Trophoblast cell (in vitro differentiated cells and primary cell): ENCODE results near the gene C4orf46.

Experiments used
- DNase-seq, 2 donors: peaks; one replicate each; pipeline ENCODE4 v3.0.0-alpha.2; 2016
- H2AFZ ChIP-seq: 2 replicates; pipeline ENCODE4 v1.6.1; 2013; ENCODE audit warnings: low read length, moderate library complexity, mild to moderate bottlenecking; ENCODE audit not compliant: insufficient read depth, poor library complexity
- H2AK5ac ChIP-seq: 2 replicates; pipeline ENCODE4 v1.6.1; 2013; ENCODE audit warnings: mild to moderate bottlenecking, low read length
- H2BK120ac ChIP-seq: 2 replicates; pipeline ENCODE4 v1.6.1; 2013; ENCODE audit warnings: low read length, mild to moderate bottlenecking, moderate library complexity; ENCODE audit not compliant: insufficient read depth, poor library complexity
- H2BK12ac ChIP-seq: 2 replicates; pipeline ENCODE4 v1.6.1; 2013; ENCODE audit warnings: mild to moderate bottlenecking, low read length, moderate library complexity
- H2BK5ac ChIP-seq: 2 replicates; pipeline ENCODE4 v1.6.1; 2013; ENCODE audit warnings: low read length, low read depth, moderate library complexity, mild to moderate bottlenecking; ENCODE audit not compliant: poor library complexity
- H3K14ac ChIP-seq: 2 replicates; pipeline ENCODE4 v1.6.1; 2013; ENCODE audit warnings: mild to moderate bottlenecking, low read length
- H3K18ac ChIP-seq: 2 replicates; pipeline ENCODE4 v1.6.1; 2013; ENCODE audit warnings: mild to moderate bottlenecking, low read length
- H3K23ac ChIP-seq: 2 replicates; pipeline ENCODE4 v1.6.1; 2013; ENCODE audit warnings: low read length
- H3K27ac ChIP-seq: 2 replicates; pipeline ENCODE4 v1.5.1; 2013; ENCODE audit warnings: low read depth, mild to moderate bottlenecking, inconsistent platforms, low read length, moderate library complexity
- H3K27me3 ChIP-seq: 2 replicates; pipeline ENCODE4 v1.6.1; 2013; ENCODE audit warnings: inconsistent platforms, mild to moderate bottlenecking, low read length, moderate library complexity; ENCODE audit not compliant: insufficient read depth
- H3K36me3 ChIP-seq, 2 experiments: 1 replicate in 1 of 2; 2 replicates in 1 of 2; pipeline ENCODE4 v1.6.1; 2013; ENCODE audit warnings: low read length in 2 of 2, mild to moderate bottlenecking in 2 of 2, moderate library complexity in 1 of 2; ENCODE audit not compliant: insufficient read depth in 2 of 2, control insufficient read depth in 1 of 2
- H3K4ac ChIP-seq: 2 replicates; pipeline ENCODE4 v1.6.1; 2013; ENCODE audit warnings: low read depth, mild to moderate bottlenecking, low read length, moderate library complexity
- H3K4me1 ChIP-seq, 2 experiments: 1 replicate in 1 of 2; 2 replicates in 1 of 2; pipeline ENCODE4 v1.6.1; 2013; ENCODE audit warnings: low read length in 2 of 2, mild to moderate bottlenecking in 2 of 2, moderate library complexity in 1 of 2; ENCODE audit not compliant: insufficient read depth in 2 of 2, control insufficient read depth in 1 of 2
- H3K4me2 ChIP-seq: 2 replicates; pipeline ENCODE4 v1.6.1; 2013; ENCODE audit warnings: inconsistent platforms, mild to moderate bottlenecking, low read length, moderate library complexity
- H3K4me3 ChIP-seq: 2 replicates; pipeline ENCODE4 v1.5.1; 2013; ENCODE audit warnings: mild to moderate bottlenecking, low read depth, low read length, inconsistent platforms
- H3K79me1 ChIP-seq: one replicate; pipeline ENCODE4 v1.6.1; 2013; ENCODE audit warnings: low read length
- H3K79me2 ChIP-seq: 2 replicates; pipeline ENCODE4 v1.6.1; 2013; ENCODE audit warnings: low read length, mild to moderate bottlenecking; ENCODE audit not compliant: control insufficient read depth, insufficient read depth, poor library complexity
- H3K9ac ChIP-seq: 2 replicates; pipeline ENCODE4 v1.6.1; 2013; ENCODE audit warnings: mild to moderate bottlenecking, low read length
- H3K9me3 ChIP-seq: 2 replicates; pipeline ENCODE4 v1.6.1; 2013; ENCODE audit warnings: low read depth, mild to moderate bottlenecking, control low read depth, inconsistent platforms, low read length; ENCODE audit not compliant: insufficient read depth
- H4K12ac ChIP-seq: 2 replicates; pipeline ENCODE4 v1.6.1; 2013; ENCODE audit warnings: low read depth, mild to moderate bottlenecking, low read length, moderate library complexity
- H4K8ac ChIP-seq: 2 replicates; pipeline ENCODE4 v1.6.1; 2013; ENCODE audit warnings: low read depth, mild to moderate bottlenecking, low read length, moderate library complexity
- H4K91ac ChIP-seq: one replicate; pipeline ENCODE4 v1.6.1; 2013; ENCODE audit warnings: low read depth, mild to moderate bottlenecking, low read length, moderate library complexity
- WGBS: extraction: QIAGEN DNeasy Blood & Tissue Kit; methylation state at CpG from one replicate; pipeline ENCODE4 v1.1.7; 2013; ENCODE audit warnings: missing lambda C conversion rate; ENCODE audit not compliant: insufficient read length, insufficient coverage; ENCODE audit errors: extremely low coverage; 5-methylcytosine and 5-hydroxymethylcytosine counted together

Gene C4orf46

GRCh38 chr4:158644760-158645159, 26.9 kb downstream of the C4orf46 start:
- no peaks in the 10 kb centered on the region for H3K79me2 ChIP-seq
- H2BK120ac ChIP-seq, result no peak overlapping the region
- H3K4me2 ChIP-seq, result no peak overlapping the region
- no peaks in the 10 kb centered on the region for H3K9me3 ChIP-seq
- no peaks in the 10 kb centered on the region for H3K4me1 ChIP-seq
- H3K27ac ChIP-seq, result no peak overlapping the region
- no peak overlapping the region for H3K18ac ChIP-seq
- peak in 1 of 2 donors; percentile 34 for DNase-seq
- H3K9ac ChIP-seq, result no peak overlapping the region
- WGBS, result no CpG with 5 or more reads among the region's 3 CpGs
- H4K8ac ChIP-seq, result no peak overlapping the region
- H3K23ac ChIP-seq, result no peak overlapping the region
- no peak overlapping the region for H4K91ac ChIP-seq
- no peak overlapping the region for H2AK5ac ChIP-seq
- H3K14ac ChIP-seq, result no peak overlapping the region
- H3K4ac ChIP-seq, result no peak overlapping the region
- no peak overlapping the region for H2BK5ac ChIP-seq
- no peak overlapping the region for H2AFZ ChIP-seq
- no peak overlapping the region for H4K12ac ChIP-seq
- H3K4me3 ChIP-seq, result no peak overlapping the region
- no peaks in the 10 kb centered on the region for H3K79me1 ChIP-seq
- no peaks in the 10 kb centered on the region for H3K36me3 ChIP-seq
- H2BK12ac ChIP-seq, result no peak overlapping the region
- no peaks in the 10 kb centered on the region for H3K27me3 ChIP-seq

- Histone ChIP-seq H3K4me1 (no peaks in the 10 kb centered on the region), H3K36me3 (no peaks in the 10 kb centered on the region), H2BK12ac (no peak overlapping the region), H3K27me3 (no peaks in the 10 kb centered on the region), H4K91ac (no peak overlapping the region), H3K14ac (no peak overlapping the region), H3K23ac (no peak overlapping the region), H3K9ac (no peak overlapping the region), H3K79me1 (no peaks in the 10 kb centered on the region), H3K4ac (no peak overlapping the region), H3K18ac (no peak overlapping the region), H3K9me3 (no peaks in the 10 kb centered on the region), H2AK5ac (no peak overlapping the region), H2BK5ac (no peak overlapping the region), H4K12ac (no peak overlapping the region), H4K8ac (no peak overlapping the region), H3K79me2 (no peaks in the 10 kb centered on the region), H2AFZ (no peak overlapping the region), H3K27ac (no peak overlapping the region), H3K4me3 (no peak overlapping the region), H3K4me2 (no peak overlapping the region), H2BK120ac (no peak overlapping the region)
- WGBS, result no CpG with 5 or more reads among the region's 5 CpGs
- DNase-seq, result no peak
These were observed 27.3 kb downstream of the C4orf46 start for GRCh38 chr4:158644356-158644755.

DNA sequence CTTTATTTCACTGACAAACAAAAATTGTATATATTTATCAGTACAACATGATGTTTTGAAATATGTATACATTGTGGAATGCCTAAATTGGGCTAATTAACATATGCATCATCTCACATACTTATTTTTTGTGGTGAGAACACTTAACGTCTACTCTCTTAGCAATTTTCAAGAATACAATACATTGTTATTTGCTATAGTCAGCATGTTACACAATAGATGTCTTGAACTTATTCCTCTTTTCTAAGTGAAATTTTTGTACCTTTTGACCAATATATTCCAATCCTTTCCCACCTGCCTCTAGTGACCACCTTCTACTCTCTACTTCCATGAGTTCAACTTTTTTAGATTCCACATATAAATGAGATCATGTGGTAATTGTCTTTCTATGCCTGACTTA, 35.1 kb downstream of the C4orf46 start:
- Histone ChIP-seq H2BK5ac (no peak overlapping the region), H3K4me2 (no peak overlapping the region), H2BK12ac (no peak overlapping the region), H3K14ac (no peak overlapping the region), H3K36me3 (no peaks in the 10 kb centered on the region), H2BK120ac (no peak overlapping the region), H3K9ac (no peak overlapping the region), H3K23ac (no peak overlapping the region), H3K9me3 (no peaks in the 10 kb centered on the region), H3K4ac (no peak overlapping the region), H3K18ac (no peak overlapping the region), H4K8ac (no peak overlapping the region), H4K91ac (no peak overlapping the region), H4K12ac (no peak overlapping the region), H3K79me2 (no peaks in the 10 kb centered on the region), H3K79me1 (no peaks in the 10 kb centered on the region), H3K27me3 (no peaks in the 10 kb centered on the region), H3K4me1 (no peaks in the 10 kb centered on the region), H3K4me3 (no peak overlapping the region), H3K27ac (no peak overlapping the region), H2AFZ (no peak overlapping the region), H2AK5ac (no peak overlapping the region)
- DNase-seq, result no peak
- WGBS, result no CpG with 5 or more reads among the region's 1 CpG

GRCh38 chr4:158630893-158631292, 40.8 kb downstream of the C4orf46 start:
- Histone ChIP-seq H2BK120ac (no peak overlapping the region), H3K79me2 (no peaks in the 10 kb centered on the region), H2AFZ (no peak overlapping the region), H4K12ac (no peak overlapping the region), H3K4ac (no peak overlapping the region), H3K79me1 (no peaks in the 10 kb centered on the region), H3K4me1 (no peaks in the 10 kb centered on the region), H2BK5ac (no peak overlapping the region), H3K14ac (no peak overlapping the region), H3K27ac (no peak overlapping the region), H2BK12ac (no peak overlapping the region), H2AK5ac (no peak overlapping the region), H3K4me2 (no peak overlapping the region), H3K18ac (no peak overlapping the region), H3K27me3 (no peaks in the 10 kb centered on the region), H3K9me3 (no peaks in the 10 kb centered on the region), H3K9ac (no peak overlapping the region), H4K91ac (no peak overlapping the region), H4K8ac (no peak overlapping the region), H3K4me3 (no peak overlapping the region), H3K36me3 (no peaks in the 10 kb centered on the region), H3K23ac (no peak overlapping the region)
- no CpG with 5 or more reads among the region's 1 CpG for WGBS
- no peak for DNase-seq
